ENCODE data around the gene ZNF333.

DNA sequence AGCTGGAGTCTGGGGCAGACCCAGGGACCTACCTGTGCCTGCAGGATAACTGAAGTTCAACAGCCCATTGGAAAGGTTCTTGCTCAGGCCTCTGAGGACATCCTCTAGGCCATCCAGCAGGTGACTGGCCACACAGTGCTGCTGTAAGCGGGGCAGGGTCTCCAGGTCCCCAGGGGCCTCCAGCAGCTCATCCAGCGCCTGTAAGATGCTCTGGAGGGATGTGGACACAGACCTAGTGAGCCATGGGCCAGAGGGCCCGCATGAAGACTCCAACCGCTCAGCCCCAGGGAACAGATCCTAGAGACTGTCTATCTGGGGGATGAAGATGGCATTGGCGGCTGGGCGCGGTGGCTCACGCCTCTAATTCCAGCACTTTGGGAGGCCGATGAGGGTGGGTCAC lies 74.6 kb downstream of the ZNF333 start:
- TF ChIP-seq POLR2A (IDR thresholded peaks at IDR 0.05; ENCODE audit: low read length) (no peak), GATA1 (IDR thresholded peaks at IDR 0.05; ENCODE audit: low read depth, low read length) (no peak)
